ENCODE results near the gene COL5A1.

- no peak for TF ChIP-seq CTCF (IDR thresholded peaks at IDR 0.05)
- TF ChIP-seq EZH2 (IDR thresholded peaks at IDR 0.05), result no peak
Measured at GRCh38 chr9:134621558-134622110, 20.0 kb upstream of the COL5A1 start.
